Retinal pigment epithelial cell (primary cell): Measurements from ENCODE around the gene ASTE1.
A peak's percentile ranks its signal among the peaks of the same experiment; 100 is the strongest.

Experiments used
- DNase-seq: peaks from one replicate; pipeline ENCODE4 v3.0.0-alpha.2; 2010; ENCODE audit warnings: low read depth
- H3K4me3 ChIP-seq: 2 replicates; pipeline ENCODE4 v1.5.1; 2011; ENCODE audit warnings: mild to moderate bottlenecking, low read length, control low read depth, moderate library complexity
- TF ChIP-seq, protein P1 (sequence below): conservative IDR thresholded peaks from 2 replicates; pipeline ENCODE4 v1.5.1; 2011; ENCODE audit warnings: low read depth, low read length, control low read depth, inconsistent platforms

The ASTE1 gene

GRCh38 chr3:131033480-131034080, 7.0 kb upstream of the ASTE1 start:
- no peak for DNase-seq
- TF ChIP-seq, protein P1, sequence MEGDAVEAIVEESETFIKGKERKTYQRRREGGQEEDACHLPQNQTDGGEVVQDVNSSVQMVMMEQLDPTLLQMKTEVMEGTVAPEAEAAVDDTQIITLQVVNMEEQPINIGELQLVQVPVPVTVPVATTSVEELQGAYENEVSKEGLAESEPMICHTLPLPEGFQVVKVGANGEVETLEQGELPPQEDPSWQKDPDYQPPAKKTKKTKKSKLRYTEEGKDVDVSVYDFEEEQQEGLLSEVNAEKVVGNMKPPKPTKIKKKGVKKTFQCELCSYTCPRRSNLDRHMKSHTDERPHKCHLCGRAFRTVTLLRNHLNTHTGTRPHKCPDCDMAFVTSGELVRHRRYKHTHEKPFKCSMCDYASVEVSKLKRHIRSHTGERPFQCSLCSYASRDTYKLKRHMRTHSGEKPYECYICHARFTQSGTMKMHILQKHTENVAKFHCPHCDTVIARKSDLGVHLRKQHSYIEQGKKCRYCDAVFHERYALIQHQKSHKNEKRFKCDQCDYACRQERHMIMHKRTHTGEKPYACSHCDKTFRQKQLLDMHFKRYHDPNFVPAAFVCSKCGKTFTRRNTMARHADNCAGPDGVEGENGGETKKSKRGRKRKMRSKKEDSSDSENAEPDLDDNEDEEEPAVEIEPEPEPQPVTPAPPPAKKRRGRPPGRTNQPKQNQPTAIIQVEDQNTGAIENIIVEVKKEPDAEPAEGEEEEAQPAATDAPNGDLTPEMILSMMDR, result peak; percentile 57
- no peak overlapping the region for H3K4me3 ChIP-seq

- TF ChIP-seq, protein P1, result no peak
- DNase-seq, result no peak
- no peak overlapping the region for H3K4me3 ChIP-seq
Observed at GRCh38 chr3:131031660-131032059, 5.0 kb upstream of the ASTE1 start.

DNA sequence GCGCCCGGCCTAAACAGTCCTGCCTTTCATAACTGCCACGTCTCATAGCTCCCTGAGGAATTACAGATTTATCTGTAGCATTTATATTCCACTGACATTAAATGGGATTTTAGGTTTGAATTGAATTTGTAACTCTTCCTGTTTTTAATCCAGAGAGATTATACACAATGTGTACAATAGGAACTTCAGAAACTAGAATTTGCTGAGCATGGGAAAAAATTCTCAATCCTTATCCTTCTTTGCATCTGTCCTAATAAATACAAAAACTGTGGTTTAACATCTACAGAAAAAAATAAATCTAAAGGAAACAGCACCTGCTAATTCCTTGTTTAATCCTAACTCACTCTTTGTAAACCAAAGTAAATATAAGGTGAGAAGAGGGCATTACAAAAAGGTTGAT, 2.2 kb upstream of the ASTE1 start:
- TF ChIP-seq, protein P1, result no peak
- H3K4me3 ChIP-seq, result no peak overlapping the region
- no peak for DNase-seq

GRCh38 chr3:131025539-131025938, 1.1 kb downstream of the ASTE1 start:
- TF ChIP-seq, protein P1, result no peak
- peak overlapping the region; percentile 82 for H3K4me3 ChIP-seq
- no peak for DNase-seq

DNA sequence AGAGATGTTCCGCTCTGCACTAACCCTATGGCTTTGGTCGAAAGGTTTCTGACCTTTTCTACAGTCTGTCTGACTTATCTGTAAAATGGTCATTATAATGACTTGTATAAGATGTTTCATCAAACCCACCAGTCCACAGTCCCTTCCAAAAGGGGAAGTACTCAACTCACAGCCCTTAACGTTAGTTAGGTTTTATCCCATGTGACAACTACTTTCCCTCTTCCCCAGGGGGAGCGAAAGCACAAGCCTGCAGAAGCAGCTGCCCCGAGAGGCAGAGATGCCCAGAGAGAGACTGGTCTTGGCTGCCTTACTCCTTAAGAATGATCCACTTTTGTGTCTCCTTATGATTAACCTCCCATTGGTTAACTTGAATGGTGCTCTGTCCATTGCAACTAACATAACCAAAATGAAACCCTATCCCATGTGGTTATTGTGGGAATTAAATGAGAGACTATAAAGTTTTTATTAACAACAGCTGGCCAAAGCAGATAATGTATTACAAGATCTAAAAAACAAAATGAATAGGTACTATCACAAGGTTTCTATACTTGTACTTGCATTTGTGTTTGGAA, 6.4 kb downstream of the ASTE1 start:
- TF ChIP-seq, protein P1, result no peak
- no peak for DNase-seq
- H3K4me3 ChIP-seq, result no peak overlapping the region

- DNase-seq, result no peak
- TF ChIP-seq, protein P1, result no peak
- no peak overlapping the region for H3K4me3 ChIP-seq
Observed at GRCh38 chr3:131018970-131019369, 7.7 kb downstream of the ASTE1 start.

DNA sequence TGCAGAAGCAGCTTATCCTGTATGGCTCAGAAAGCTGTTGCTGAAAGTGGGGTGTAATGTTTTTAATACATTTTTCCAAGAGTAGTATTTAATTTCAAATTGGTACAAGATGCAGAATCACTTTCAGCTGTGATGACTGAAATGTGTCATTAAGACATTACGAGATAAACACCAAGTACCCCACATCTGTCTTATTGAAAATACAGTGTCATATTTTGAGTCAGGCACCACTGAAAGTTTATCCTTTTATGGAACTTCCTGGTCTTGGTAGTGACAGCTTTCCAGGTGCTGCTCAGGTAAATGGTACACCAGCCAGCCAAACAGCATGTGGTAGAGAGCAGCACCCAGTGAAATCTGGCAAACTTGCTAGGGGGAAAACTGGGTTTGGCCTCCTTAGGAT, 16.9 kb downstream of the ASTE1 start:
- TF ChIP-seq, protein P1, result no peak
- DNase-seq, result no peak
- H3K4me3 ChIP-seq, result no peak overlapping the region
